Cerebellar cortex (tissue), 1 donor: Measurements from ENCODE around the gene HNRNPLL.
"Not testable (repeated sequence)": the region's sequence is repeated elsewhere in the genome, so short reads cannot be mapped to it uniquely, and the experiment has no call there.

Experiments
- DNase-seq: peaks from one replicate; pipeline ENCODE4 v3.0.0-alpha.2; 2015; ENCODE audit warnings: low spot score

The HNRNPLL gene

DNA sequence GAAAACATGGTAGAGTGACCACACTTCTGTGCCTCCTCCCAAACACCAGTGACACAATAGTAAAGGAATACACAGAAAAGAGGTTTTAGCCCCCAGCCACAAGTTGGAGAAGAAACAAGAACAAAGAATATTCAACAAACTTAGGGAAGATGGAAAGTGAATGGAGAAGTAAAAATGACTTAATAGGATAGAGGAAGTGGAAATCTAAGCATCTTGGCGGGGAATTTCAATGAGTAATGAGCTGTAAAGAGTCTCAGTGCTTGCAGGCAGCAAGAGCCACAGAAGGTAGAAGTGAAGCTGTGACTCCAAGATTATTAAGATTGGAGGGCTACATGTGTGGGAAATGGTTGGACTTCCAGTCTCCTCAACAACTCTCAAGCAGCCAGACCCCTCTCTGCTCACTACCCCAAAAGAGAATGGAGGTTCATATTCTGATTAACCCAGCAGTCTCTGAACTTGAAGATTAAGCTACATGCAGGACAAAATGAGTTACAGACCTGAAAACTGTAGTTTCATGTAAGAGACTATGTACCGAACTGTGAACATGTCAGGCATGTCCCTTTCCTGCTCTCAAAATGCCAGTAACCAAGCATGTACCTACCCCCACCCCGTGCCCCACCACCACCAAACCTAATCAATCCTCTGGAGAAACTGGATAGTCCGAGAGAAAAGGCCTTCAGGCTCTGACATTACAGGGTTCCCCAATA lies 16.9 kb upstream of the HNRNPLL start:
- no peak for DNase-seq

DNA sequence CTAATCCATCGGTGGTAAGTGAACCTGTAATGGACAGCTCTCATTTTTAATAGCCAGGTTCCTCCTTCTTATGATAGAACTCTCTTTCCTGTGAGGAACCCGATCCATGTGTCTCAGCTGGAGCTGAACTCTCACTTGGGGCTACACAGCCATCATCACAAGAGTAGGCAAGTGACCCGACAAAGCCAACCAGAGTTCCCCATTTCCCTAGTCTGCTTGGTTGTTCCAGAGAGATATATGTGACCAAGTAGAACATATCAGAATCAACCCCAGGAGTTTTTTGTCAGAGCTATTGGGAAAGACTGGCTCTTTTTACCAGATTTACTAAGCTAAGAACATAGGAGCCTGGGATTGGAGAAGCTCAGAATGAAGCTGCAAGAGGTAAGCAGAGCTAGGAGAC lies 14.6 kb upstream of the HNRNPLL start:
- no peak for DNase-seq

DNA sequence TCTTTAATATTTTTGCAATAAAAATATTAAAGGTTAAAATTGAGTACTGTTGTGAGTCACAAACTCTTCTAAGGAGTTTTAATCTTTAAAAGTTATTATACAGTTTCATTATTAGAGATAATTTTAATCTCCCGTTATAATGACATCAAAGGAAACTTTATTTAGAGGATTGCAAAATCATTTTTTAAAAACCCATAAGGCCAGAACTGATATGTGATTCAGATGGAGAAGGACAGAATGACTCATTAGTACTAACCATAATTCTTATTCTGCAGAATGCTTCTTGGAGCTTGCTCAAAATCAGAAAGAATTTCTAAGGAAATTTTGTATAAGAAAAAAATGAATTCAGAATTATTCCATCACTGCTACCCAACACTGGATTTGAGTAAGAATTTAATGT lies 12.5 kb upstream of the HNRNPLL start:
- no peak for DNase-seq

DNA sequence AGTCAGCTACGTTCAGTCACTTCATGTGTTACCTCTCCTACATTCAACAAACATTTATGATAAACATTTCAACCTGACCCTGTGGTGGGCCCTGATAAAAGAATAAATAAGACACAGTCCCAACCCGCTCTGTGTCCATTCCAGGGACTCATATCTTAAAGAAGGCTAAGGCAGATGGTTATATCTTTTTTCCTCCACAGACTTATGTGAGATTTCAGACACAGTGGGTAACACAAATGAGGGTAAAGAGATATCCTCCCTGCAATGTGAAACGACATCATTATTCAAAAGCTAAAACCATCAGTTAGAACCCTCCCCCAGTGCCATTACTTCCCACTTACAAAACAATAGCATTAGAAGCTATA lies 11.1 kb upstream of the HNRNPLL start:
- DNase-seq = no peak

DNA sequence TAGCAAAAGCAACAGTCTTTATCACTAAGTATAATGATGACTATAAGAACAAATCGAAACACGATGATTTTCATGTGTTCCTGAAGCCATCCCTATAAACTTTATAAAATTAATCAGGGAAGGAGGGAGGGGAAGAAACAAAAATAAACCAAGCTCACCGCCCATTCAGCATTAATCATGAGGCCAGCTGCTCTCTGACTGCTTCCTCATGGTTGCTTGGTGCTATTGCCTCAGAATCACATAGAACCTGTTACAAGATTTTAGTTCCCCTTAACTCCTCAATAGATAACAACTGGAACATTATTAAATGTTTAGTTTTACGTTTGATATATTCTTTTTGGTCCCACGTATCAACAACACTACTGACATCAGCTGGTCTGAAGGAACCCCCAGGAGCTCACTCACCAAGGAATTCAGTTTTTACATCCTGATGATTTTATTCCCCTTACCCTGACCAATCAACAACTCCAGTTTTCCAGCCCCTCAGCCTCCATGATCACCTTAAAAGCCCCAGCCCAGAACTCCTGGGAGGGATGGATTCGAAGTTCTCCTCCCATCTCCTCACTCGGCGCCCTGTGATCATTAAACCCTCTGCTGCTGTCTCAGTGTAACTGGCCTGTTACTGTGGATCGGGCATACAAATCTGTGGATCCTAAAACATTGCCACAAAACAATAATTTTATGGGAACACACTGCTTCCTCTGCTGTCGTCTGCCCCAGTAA lies 10.6 kb upstream of the HNRNPLL start:
- DNase-seq = no peak

DNA sequence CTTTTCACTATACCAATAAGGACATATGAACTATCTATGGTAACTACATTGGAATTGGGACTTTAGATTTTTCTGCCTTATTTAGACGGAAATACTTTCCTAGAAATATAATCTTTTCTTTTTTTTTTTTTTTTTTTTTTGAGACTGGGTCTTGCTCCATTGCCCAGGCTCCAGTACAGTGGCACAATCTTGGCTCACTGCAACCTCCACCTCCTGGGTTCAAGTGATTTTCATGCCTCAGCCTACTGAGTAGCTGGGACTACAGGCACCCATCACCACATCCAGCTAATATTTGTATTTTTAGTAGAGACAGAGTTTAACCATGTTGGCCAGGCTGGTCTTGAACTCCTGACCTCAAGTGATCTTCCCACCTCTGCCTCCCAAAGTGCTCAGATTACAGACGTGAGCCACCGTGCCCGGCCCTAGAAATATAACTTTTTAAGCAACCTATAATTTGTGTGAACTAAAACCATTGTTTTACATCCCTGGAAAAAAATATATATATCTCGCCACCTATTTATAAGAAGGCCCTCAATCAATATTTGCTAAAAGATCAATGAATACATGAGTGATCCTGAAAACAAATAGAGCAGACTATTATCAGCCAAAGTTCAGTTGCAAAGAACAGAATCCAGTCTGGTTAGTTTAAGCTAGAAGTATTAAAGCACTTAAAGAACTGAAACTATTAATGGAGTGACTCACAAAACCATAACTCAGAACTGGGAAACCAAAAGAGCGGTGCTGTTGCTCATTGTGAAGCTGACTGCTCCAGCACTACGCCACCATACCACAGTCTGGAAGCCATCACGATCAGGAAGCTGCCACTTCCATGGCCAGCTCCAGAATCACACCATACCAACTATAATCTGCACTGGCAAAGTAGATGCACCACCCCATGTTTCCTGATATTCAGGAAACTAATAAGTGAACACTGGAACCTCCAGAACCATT lies 8.4 kb upstream of the HNRNPLL start:
- no peak for DNase-seq

DNA sequence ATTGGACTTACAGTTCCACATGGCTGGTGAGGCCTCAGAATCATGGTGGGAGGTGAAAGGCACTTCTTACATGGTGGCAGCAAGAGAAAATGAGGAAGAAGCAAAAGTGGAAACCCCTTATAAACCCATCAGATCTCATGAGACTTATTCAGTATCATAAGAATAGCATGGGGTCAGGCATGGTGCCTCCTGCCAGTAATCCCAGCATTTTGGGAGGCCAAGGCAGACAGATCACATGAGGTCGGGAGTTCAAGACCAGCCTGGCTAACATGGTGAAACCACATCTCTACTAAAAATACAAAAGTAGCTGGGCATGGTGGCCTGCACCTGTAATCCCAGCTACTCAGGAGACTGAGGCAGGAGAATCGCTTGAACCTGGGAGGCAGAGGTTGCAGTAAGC lies 6.5 kb upstream of the HNRNPLL start:
- not testable (repeated sequence) for DNase-seq

DNA sequence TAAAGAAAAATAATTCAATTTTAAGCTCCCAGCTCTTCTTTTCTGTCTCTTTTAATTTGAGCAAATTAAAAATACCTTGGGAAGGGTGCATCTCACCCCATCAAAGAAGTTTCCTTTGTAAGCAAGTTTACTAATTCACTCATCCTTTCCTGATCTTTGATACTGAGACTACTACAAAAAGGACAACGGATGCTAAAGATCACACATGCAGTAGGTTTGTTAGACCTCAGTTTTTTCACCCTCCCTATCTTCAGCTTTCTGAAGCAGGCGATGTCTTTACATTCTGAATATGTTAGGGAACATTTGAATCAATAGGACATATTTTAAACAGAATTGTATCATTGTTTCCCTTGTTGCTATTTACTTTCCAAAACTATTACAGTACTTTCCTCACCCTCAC lies 6.0 kb upstream of the HNRNPLL start:
- DNase-seq = no peak

DNA sequence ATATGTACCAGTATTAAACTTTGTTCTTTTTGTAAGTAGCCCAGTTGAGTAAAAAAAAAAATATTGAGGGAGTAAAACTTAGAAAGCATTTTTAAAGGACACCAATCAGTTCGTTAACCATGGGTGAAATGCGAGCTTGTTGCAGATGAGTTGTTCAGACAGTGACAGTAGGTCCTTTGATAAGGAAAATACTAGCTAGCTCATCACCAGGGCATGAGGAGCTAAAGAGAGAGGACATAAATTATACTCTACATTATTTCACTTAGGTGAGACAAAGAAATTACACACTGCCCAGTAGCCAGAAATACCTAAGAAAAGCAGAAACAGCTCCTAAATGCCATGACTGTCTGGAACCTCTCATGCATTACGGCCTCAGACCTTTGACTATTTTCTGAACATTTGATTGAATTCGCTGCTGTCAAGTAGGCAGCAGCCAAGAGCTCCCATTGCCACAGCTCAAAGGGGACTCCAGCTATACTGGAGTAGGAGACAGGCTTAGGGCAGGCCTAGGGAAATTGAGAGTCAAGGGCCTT lies 2.6 kb upstream of the HNRNPLL start:
- DNase-seq = no peak

DNA sequence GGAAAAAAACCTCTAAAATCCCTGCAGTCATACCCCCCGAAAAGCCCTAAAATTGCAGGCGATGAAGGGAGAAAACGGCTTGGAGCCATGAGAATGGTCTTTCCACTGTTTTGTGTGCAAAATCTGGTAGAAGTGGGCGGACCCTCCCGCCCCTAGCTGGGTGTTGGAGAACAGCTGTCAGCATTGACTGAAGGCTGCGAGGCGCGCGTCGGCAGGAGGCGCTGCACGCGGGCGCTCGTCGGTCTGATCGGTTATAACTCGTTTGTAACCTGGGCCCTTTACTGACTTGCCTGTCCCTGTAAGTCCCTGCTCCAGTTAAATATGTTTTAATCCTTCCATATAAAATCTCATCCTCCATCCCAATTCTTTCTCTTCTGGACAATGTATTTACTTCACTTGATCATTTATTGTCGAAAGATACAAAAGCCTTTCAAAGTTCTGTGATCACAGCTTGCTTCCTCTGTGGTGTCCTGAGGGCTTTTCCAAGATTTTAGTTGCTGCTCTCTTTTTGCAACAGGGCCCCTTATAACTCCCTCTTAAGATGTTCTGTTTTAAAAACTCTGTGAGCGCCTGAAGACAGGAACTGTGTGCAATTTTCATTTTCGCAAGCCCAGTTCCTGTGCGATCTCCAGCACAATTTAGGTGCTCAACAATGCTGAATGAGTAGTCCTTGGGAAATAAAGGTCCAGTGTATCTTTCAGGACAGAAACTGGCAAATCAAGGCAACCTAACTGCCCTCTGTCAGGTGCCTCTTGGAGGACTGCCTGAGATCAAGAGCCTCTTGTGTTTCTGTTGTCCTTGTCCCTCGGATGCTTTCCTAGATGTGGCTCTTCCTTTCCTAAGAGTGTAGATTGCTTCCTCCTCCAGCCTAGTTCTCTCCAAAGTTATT lies 918 bp upstream of the HNRNPLL start:
- peak; percentile 81 for DNase-seq

DNA sequence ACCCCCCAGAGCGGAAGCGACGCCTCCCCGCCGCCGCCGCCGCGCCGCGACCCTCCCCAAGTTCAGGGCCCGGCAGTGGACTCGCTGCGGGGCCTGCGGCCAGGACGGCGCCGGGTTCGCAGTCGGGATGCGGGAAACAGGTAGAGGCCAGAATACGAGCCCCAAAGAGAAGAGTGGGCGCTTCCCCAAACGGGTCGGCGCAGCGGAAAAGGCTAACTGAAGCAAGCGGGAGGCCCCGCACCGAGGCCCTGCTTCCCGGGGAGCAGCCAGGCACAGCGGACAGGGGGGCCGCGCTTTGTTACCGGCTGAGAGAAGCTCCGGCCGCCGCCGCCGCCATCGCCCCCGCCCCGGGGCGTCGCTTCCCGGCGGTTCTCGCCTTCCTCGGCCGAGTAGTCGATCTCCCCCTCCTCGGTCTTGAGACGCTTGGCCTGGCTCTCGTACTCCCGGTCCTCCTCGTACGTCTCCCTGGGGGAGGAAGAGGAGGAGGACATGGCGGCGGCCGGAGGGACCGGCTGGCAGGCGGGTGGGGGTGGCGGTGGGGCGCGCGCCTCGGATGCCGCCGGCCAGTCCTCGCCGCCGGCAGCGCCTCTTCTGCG lies 494 bp downstream of the HNRNPLL start:
- peak; percentile 25 for DNase-seq

DNA sequence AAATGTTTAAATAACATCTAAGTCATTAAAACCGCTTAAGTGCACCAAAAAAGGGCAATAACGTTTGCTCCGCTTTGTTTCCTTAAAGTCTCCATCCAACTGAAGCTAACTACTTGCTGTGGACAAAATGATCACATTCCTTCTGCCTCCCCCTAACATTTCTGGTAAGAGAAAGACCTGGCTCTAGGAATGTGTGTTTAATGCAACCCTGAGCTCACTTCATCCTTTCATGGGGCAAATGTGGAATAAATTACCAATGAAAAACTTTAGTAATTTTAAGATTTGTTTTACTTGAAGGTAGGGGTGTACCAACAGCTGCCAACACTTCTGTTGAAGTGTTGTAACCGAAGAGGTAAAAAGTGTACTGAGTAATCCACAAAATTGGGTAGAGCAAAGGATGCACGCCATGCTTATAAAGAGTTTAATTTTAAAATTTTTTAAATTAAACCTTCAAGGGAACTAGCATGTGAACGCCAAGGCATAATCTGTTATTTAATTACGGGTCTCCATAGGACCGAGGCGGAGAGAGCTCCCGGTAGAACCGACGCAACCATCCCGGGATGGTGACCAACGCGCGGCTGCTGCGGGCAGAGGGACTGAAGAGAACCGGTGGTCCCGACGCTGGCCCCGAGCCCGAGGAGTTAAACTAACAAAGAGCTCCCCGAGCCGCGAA lies 1.1 kb downstream of the HNRNPLL start:
- DNase-seq = peak; percentile 39

DNA sequence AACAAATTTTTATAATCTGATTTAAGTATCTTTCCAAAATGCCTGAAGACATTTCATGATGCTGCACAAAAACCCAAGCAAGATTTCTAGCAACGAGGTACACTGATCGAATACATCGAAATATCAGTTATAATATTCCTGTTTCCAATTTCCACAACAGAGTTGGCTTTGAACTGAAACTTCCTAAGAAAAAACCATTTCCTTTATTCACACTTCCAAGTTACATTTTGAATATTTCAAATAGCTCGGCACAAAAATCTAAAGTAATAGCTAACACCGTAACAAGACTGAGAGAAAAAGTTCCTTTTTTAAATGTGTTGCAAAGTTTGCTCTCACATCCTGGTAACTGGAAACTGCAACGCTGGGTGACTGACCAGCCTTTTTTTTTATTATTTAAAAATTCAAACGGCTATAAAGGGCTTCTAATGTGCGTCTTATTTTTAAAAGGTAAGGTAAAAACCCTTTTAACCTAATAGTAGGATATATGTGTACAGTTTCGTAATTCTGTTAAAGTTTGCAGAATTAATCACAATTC lies 1.7 kb downstream of the HNRNPLL start:
- DNase-seq = no peak

DNA sequence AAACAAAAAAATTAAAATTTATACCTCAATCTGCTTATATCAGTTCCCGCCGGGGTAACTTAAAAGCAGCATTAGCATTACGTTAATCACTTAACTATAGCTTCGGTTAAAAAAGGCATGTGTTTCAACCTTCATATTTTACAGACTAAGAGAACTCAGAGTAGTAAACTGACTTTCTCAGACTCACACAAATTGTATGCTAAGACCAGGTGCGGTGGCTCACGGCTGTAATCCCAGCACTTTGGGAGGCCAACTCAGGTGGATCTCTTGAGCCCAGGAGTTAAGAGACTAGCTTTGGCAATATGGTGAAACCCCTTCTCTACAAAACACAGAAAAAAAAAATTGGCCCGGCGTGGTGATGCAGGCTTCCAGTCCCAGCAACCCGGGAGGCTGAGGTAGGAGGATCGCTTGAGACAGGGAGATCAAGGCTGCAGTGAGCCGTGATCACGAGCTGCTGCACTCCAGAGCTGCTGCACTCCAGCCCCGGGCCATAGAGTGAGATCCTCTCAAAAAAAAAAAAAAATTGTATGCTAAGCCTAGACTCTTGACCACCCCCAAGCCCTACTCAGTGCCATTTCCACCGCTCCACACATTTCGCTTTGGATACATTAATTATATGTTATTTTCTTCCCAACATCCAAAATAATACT lies 2.4 kb downstream of the HNRNPLL start:
- DNase-seq = no peak

DNA sequence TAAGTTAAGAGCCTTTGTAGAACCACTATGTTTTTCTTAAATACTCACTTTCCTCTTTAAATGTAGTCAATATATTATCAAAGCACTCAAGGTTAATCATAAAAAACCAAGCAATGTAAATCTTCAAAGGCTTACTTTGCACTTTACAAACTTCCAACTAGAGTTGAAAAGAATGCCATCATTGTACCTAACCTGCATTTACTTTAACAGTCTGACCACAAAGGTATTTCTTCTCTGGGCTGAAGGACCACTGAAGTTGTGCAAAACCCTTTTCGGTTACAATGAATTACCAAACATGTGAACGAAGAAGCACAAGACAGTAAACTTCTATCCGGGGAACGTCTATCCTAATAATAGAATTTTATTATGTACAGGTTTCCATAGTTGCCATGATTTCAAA lies 3.0 kb downstream of the HNRNPLL start:
- DNase-seq = no peak

DNA sequence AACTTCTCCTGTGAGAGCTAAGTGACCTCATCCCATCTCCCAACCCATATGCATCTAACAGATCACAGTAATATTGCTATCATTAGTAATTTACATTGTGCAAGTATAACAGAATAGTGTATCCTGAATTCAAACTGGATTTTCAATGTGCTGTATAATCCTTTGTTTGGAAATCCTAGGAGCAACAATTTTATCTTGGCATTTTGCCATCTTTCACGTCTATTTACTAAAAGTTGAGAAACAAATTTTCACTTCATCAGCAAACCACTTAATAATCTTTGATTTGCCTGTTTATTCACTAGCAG lies 3.8 kb downstream of the HNRNPLL start:
- DNase-seq = no peak

DNA sequence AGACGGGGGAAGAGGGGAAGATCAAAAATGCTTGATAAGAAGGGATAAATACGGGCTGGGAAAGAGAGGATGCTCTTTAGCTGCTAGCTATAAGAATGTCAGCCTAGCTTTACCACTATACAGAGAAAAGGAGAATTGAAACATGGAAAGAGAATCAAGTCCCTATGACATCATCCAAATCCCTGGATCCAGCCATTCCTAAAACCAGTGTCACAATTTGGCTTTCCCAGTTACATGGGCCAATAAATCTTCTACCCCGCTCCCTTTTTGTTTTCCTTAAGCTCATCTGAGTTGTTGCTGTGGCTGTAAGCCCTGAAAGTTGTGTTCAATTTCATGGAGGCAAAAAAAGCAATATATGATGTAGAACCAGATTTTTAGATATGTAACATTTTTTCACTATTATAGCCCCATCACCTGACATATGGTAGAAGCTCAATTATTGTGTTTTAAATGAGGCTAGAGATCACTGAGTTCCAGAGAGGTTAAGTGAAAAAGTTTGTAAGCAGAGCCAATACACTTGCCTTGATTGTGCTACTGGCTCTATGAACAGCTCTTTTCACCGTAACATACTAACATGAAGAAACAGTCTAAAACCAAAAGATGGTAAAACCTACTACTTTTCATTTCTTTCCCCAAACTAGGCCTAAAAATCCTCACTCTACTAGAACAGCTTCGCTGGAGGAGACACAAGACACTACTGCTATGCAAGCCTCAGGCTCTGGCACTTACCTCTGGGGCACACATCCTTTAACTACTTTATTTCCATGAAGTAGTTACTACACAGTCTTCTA lies 4.3 kb downstream of the HNRNPLL start:
- no peak for DNase-seq

DNA sequence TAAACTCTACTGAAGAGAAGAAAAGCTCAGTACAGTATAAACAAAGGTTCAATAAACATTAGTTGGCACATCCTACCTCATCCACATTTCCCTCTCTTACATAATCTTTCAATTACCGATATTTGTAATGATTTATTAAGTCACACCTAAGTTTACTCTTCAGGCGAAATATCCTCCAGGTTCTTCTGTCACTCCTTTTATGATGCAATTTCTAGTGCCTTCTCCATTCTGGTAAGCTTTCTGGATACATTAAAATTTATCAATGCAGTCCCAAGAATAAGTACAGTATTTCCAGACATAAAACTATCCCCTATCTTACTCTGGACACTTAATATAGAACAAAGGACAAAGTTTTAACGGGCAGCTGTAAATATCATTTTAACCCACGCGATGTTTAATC lies 5.6 kb downstream of the HNRNPLL start:
- no peak for DNase-seq

DNA sequence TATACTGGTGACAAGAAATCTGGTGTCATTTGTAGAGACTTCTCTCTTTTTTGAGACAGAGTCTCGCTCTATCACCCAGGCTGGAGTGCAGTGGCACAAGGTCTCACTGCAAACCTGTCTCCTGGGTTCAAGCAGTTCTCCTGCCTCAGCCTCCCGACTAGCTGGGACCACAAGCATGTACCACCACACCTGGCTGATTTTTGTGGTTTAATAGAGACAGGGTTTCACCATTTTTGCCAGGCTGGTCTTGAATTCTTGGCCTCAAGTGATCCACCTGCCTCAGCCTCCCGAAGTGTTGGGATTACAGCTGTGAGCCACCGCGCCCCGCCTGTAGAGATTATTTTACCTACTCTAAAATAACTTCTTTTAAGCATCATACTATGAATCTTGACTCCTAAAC lies 6.5 kb downstream of the HNRNPLL start:
- DNase-seq = no peak
